ENCODE measurements around the gene RPL27A. TPM values are rescaled to one million over a fixed set of nuclear protein-coding genes. Genes with fewer than 3 reads are reported as not detected.

Gene RPL27A
- total RNA-seq, 1 experiment from 2014 or later: 585 TPM

- H3K4me3 Mint-ChIP-seq (ENCODE audit: low read depth, unreplicated experiment): no peak overlapping the region
- no peak for TF ChIP-seq CTCF (IDR thresholded peaks at IDR 0.05; ENCODE audit: unreplicated experiment)
- intact Hi-C loops (cut with micrococcal nuclease; ENCODE audit: unreplicated experiment): no loop called here
- H3K36me3 Mint-ChIP-seq (ENCODE audit: insufficient read depth, unreplicated experiment): peaks cover 4% of the 10 kb centered on the region
- no peak overlapping the region for H3K27ac Mint-ChIP-seq (ENCODE audit: unreplicated experiment)
- no peaks in the 10 kb centered on the region for H3K27me3 Mint-ChIP-seq (ENCODE audit: unreplicated experiment)
- no peak for DNase-seq
- H3K9me3 Mint-ChIP-seq (ENCODE audit: low read depth, unreplicated experiment): no peaks in the 10 kb centered on the region
- BruUV-seq (replicated peaks): no TSS peak
- no peaks in the 10 kb centered on the region for H3K4me1 Mint-ChIP-seq (ENCODE audit: low read depth, unreplicated experiment)
- CTCF ChIA-PET: no interaction called here
These were observed 7.7 kb upstream of the RPL27A start for GRCh38 chr11:8674859-8675258.

GRCh38 chr11:8676458-8676857, 6.1 kb upstream of the RPL27A start:
- intact Hi-C loops (cut with micrococcal nuclease; ENCODE audit: unreplicated experiment): no loop called here
- no peak for DNase-seq
- TF ChIP-seq CTCF (IDR thresholded peaks at IDR 0.05; ENCODE audit: unreplicated experiment): no peak
- Mint-ChIP-seq H3K36me3 (ENCODE audit: insufficient read depth, unreplicated experiment) (peaks cover 7% of the 10 kb centered on the region), H3K27me3 (ENCODE audit: unreplicated experiment) (no peaks in the 10 kb centered on the region), H3K4me1 (ENCODE audit: low read depth, unreplicated experiment) (peaks cover 9% of the 10 kb centered on the region), H3K4me3 (ENCODE audit: low read depth, unreplicated experiment) (no peak overlapping the region), H3K27ac (ENCODE audit: unreplicated experiment) (no peak overlapping the region), H3K9me3 (ENCODE audit: low read depth, unreplicated experiment) (no peaks in the 10 kb centered on the region)
- no TSS peak for BruUV-seq (replicated peaks)
- CTCF ChIA-PET: no interaction called here

GRCh38 chr11:8679006-8679405, 3.6 kb upstream of the RPL27A start:
- Mint-ChIP-seq H3K4me3 (ENCODE audit: low read depth, unreplicated experiment) (no peak overlapping the region), H3K9me3 (ENCODE audit: low read depth, unreplicated experiment) (no peaks in the 10 kb centered on the region), H3K36me3 (ENCODE audit: insufficient read depth, unreplicated experiment) (peaks cover 28% of the 10 kb centered on the region), H3K27me3 (ENCODE audit: unreplicated experiment) (no peaks in the 10 kb centered on the region), H3K4me1 (ENCODE audit: low read depth, unreplicated experiment) (peaks cover 13% of the 10 kb centered on the region), H3K27ac (ENCODE audit: unreplicated experiment) (no peak overlapping the region)
- DNase-seq: no peak
- BruUV-seq (replicated peaks): no TSS peak
- CTCF ChIA-PET: no interaction called here
- no peak for TF ChIP-seq CTCF (IDR thresholded peaks at IDR 0.05; ENCODE audit: unreplicated experiment)
- intact Hi-C loops (cut with micrococcal nuclease; ENCODE audit: unreplicated experiment): no loop called here

GRCh38 chr11:8681837-8682302, 722 bp upstream of the RPL27A start:
- Mint-ChIP-seq H3K27me3 (ENCODE audit: unreplicated experiment) (no peaks in the 10 kb centered on the region), H3K9me3 (ENCODE audit: low read depth, unreplicated experiment) (no peaks in the 10 kb centered on the region), H3K27ac (ENCODE audit: unreplicated experiment) (peak overlapping the region; percentile 88), H3K36me3 (ENCODE audit: insufficient read depth, unreplicated experiment) (peaks cover 54% of the 10 kb centered on the region), H3K4me1 (ENCODE audit: low read depth, unreplicated experiment) (peaks cover 22% of the 10 kb centered on the region), H3K4me3 (ENCODE audit: low read depth, unreplicated experiment) (peak overlapping the region; percentile 89)
- intact Hi-C loops (cut with micrococcal nuclease; ENCODE audit: unreplicated experiment): loop anchor here (1.0 kb wide), 1 partner anchor 282 kb away; the partner anchor contains the start of gene TMEM9B
- no peak for TF ChIP-seq CTCF (IDR thresholded peaks at IDR 0.05; ENCODE audit: unreplicated experiment)
- CTCF ChIA-PET: no interaction called here
- BruUV-seq (replicated peaks): no TSS peak
- no peak for DNase-seq
